Epithelial cell of esophagus (primary cell): ENCODE data around the gene MAP1A.

Experiments
- DNase-seq: peaks from one replicate; pipeline ENCODE4 v3.0.0; 2010; ENCODE audit warnings: low read depth
- H3K4me3 ChIP-seq: 2 replicates; pipeline ENCODE4 v1.5.1; 2011; ENCODE audit warnings: mild to moderate bottlenecking, low read length, control low read depth
- TF ChIP-seq, protein P1 (sequence below): IDR thresholded peaks from 2 replicates; pipeline ENCODE4 v1.5.1; 2011; ENCODE audit warnings: low read depth, mild to moderate bottlenecking, low read length, control low read depth, inconsistent platforms; ENCODE audit not compliant: insufficient read depth; ENCODE audit errors: missing control alignments

Gene MAP1A

DNA sequence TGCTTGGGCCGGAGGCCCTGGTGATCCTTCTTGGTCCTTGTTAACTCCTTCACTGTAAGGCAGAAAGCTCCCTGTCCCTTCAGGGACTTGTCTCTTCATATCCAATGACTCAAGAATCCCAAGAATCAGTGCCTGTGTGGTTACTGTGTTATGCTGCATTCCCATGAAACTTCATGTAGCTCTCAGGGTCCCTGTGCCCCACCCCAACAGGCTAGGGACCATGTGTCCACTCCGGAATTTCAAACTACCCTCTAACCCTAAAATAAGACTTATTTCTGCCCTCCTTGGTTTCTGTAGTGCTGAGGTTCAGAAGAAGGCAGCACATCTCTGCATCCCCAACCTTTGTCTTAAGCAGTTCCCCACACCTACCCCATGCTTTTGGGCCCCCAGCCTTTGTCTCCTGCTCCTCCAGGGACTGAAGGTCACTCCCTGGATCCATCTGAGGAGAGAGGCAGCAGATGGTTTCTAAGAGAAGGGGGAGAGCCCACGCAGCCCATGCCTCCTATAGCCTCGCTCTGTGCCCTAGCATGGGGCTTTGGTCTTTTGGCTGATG is 531 bp upstream of the MAP1A start:
- DNase-seq: no peak
- H3K4me3 ChIP-seq: no peak overlapping the region
- TF ChIP-seq, protein P1, sequence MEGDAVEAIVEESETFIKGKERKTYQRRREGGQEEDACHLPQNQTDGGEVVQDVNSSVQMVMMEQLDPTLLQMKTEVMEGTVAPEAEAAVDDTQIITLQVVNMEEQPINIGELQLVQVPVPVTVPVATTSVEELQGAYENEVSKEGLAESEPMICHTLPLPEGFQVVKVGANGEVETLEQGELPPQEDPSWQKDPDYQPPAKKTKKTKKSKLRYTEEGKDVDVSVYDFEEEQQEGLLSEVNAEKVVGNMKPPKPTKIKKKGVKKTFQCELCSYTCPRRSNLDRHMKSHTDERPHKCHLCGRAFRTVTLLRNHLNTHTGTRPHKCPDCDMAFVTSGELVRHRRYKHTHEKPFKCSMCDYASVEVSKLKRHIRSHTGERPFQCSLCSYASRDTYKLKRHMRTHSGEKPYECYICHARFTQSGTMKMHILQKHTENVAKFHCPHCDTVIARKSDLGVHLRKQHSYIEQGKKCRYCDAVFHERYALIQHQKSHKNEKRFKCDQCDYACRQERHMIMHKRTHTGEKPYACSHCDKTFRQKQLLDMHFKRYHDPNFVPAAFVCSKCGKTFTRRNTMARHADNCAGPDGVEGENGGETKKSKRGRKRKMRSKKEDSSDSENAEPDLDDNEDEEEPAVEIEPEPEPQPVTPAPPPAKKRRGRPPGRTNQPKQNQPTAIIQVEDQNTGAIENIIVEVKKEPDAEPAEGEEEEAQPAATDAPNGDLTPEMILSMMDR: no peak

GRCh38 chr15:43518197-43518761 is 871 bp downstream of the MAP1A start:
- TF ChIP-seq, protein P1: no peak
- H3K4me3 ChIP-seq: no peak overlapping the region
- DNase-seq: peak; percentile 21

- DNase-seq: no peak
- TF ChIP-seq, protein P1: no peak
- H3K4me3 ChIP-seq: no peak overlapping the region
Measured at GRCh38 chr15:43519196-43519595, 1.8 kb downstream of the MAP1A start.

- DNase-seq: no peak
Measured at GRCh38 chr15:43520138-43520537, 2.7 kb downstream of the MAP1A start.

DNA sequence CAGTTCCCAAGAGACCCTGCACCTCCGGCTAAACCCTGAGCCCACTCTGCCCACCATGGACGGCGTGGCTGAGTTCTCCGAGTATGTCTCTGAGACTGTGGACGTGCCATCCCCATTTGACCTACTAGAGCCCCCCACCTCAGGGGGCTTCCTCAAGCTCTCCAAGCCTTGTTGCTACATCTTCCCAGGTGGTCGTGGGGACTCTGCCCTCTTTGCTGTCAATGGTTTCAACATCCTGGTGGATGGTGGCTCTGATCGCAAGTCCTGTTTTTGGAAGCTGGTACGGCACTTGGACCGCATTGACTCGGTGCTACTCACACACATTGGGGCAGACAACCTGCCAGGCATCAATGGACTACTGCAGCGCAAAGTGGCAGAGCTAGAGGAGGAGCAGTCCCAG is 4.0 kb downstream of the MAP1A start:
- H3K4me3 ChIP-seq: no peak overlapping the region
- TF ChIP-seq, protein P1: no peak
- no peak for DNase-seq

More at GRCh38 chr15:43520138-43520537, 2.7 kb downstream of the MAP1A start:
- H3K4me3 ChIP-seq: no peak overlapping the region
- TF ChIP-seq, protein P1: no peak

DNA sequence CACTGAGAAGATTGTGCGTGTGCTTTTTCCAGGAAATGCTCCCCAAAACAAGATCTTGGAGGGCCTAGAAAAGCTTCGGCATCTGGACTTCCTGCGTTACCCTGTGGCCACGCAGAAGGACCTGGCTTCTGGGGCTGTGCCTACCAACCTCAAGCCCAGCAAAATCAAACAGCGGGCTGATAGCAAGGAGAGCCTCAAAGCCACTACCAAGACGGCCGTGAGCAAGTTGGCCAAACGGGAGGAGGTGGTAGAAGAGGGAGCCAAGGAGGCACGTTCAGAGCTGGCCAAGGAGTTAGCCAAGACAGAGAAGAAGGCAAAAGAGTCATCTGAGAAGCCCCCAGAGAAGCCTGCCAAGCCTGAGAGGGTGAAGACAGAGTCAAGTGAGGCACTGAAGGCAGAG is 4.8 kb downstream of the MAP1A start:
- DNase-seq: no peak
- TF ChIP-seq, protein P1: no peak
- H3K4me3 ChIP-seq: no peak overlapping the region

- TF ChIP-seq, protein P1: no peak
- DNase-seq: no peak
- H3K4me3 ChIP-seq: no peak overlapping the region
Measured at GRCh38 chr15:43523646-43524045, 6.2 kb downstream of the MAP1A start.
